Neural cell (in vitro differentiated cells): Measurements from ENCODE around the gene LAIR2.

Experiments used
- EP300 ChIP-seq: fragments of 450-650 bp; conservative IDR thresholded peaks from 2 replicates; pipeline ENCODE4 v1.6.1; 2014; ENCODE audit warnings: antibody characterized with exemption, mild to moderate bottlenecking, moderate library complexity; ENCODE audit not compliant: poor library complexity, severe bottlenecking
- MXI1 ChIP-seq: fragments of 450-650 bp; conservative IDR thresholded peaks from 2 replicates; pipeline ENCODE4 v1.6.1; 2014; ENCODE audit warnings: antibody characterized with exemption, mild to moderate bottlenecking; ENCODE audit not compliant: poor library complexity, severe bottlenecking
- POLR2AphosphoS5 ChIP-seq: IDR thresholded peaks from 2 replicates; pipeline ENCODE4 v1.6.1; 2012
- RAD21 ChIP-seq: fragments of 450-650 bp; conservative IDR thresholded peaks from 2 replicates; pipeline ENCODE4 v1.6.1; 2014; ENCODE audit warnings: antibody characterized with exemption, mild to moderate bottlenecking, moderate library complexity
- SMC3 ChIP-seq: fragments of 450-650 bp; conservative IDR thresholded peaks from 2 replicates; pipeline ENCODE4 v1.6.1; 2014; ENCODE audit warnings: antibody characterized with exemption, mild to moderate bottlenecking, moderate library complexity; ENCODE audit not compliant: poor library complexity
- TAF1 ChIP-seq: IDR thresholded peaks from 2 replicates; pipeline ENCODE4 v1.6.1; 2012; ENCODE audit warnings: low read depth
- TF ChIP-seq, protein P1 (sequence below): fragments of 450-650 bp; IDR thresholded peaks from 2 replicates; pipeline ENCODE4 v1.5.1; 2014; ENCODE audit warnings: antibody characterized with exemption, mild to moderate bottlenecking, moderate library complexity; ENCODE audit not compliant: poor library complexity, severe bottlenecking

DNA sequence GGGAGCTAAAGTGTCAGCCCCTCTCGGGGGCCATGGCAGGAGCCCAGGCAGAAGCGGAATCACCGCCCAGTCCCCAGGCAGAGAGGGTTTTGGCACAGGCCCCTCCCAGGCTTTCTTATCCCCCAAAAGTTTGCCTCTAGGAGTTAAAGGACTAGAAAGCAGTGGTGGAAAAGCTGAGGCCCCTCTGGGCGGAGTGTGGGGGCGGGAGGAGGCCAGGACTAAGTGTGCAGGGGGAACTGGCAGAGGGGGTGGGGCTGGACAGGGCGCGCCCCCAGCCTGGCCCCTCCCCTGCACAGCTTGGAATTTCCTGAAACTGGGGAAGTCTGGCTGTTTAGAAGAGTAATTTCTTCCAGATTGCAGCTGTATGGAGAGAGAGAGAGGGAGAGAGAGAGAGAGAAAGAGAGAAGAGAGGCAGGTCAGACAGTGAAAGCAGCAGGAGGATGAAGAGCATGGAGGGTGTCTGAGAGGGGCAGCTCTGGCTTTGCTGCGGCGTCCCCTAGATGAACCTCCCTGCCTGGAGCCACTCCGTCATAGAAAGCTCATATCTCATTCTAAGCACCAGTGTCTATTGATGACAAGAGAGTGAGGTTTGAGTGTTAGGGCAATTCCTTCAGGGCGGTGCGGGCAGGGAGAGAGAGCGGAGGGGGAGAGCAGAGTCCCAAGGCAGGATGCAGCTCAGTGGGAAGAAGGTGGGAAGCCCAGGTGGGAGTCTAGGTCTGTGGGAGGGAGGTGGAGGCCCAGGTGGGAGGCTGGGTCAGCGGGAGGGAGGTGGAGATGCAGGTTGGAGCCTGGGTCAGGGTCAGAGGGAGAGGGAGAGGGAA is 29.4 kb upstream of the LAIR2 start, which contains the start of gene CDC42EP5:
- TF ChIP-seq MXI1 = no peak
- TF ChIP-seq, protein P1, sequence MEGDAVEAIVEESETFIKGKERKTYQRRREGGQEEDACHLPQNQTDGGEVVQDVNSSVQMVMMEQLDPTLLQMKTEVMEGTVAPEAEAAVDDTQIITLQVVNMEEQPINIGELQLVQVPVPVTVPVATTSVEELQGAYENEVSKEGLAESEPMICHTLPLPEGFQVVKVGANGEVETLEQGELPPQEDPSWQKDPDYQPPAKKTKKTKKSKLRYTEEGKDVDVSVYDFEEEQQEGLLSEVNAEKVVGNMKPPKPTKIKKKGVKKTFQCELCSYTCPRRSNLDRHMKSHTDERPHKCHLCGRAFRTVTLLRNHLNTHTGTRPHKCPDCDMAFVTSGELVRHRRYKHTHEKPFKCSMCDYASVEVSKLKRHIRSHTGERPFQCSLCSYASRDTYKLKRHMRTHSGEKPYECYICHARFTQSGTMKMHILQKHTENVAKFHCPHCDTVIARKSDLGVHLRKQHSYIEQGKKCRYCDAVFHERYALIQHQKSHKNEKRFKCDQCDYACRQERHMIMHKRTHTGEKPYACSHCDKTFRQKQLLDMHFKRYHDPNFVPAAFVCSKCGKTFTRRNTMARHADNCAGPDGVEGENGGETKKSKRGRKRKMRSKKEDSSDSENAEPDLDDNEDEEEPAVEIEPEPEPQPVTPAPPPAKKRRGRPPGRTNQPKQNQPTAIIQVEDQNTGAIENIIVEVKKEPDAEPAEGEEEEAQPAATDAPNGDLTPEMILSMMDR = no peak
- TF ChIP-seq RAD21 = no peak
- no peak for TF ChIP-seq TAF1
- no peak for TF ChIP-seq POLR2AphosphoS5
- no peak for TF ChIP-seq EP300
- no peak for TF ChIP-seq SMC3
